GM18951 (cell line): Measurements from ENCODE around the gene HTR6.
"Not testable (repeated sequence)": the region's sequence is repeated elsewhere in the genome, so short reads cannot be mapped to it uniquely, and the experiment has no call there.

Source experiments
- POLR2A ChIP-seq: IDR thresholded peaks from 4 replicates; pipeline ENCODE4 v1.6.1; 2011; ENCODE audit warnings: mild to moderate bottlenecking; ENCODE audit not compliant: insufficient read length, insufficient read depth; ENCODE audit errors: extremely low read depth
- in situ Hi-C: fragments of 300-500 bp; cut with MboI; formaldehyde crosslinking; loops from one replicate; pipeline ENCODE4 v1.12.0; 2022; ENCODE audit warnings: low sequenced_read_pairs, mixed read lengths, inconsistent platforms; ENCODE audit not compliant: unreplicated experiment

The HTR6 gene

GRCh38 chr1:19630720-19631395 is 33.8 kb upstream of the HTR6 start:
- no peak for TF ChIP-seq POLR2A
- in situ Hi-C loops = no loop called here

- TF ChIP-seq POLR2A = no peak
- in situ Hi-C loops = no loop called here
Observed at GRCh38 chr1:19632211-19632610, 32.5 kb upstream of the HTR6 start.

GRCh38 chr1:19633106-19633505 is 31.6 kb upstream of the HTR6 start:
- in situ Hi-C loops = no loop called here
- TF ChIP-seq POLR2A = no peak

GRCh38 chr1:19635064-19635463 is 29.6 kb upstream of the HTR6 start:
- in situ Hi-C loops = not testable (repeated sequence)

- in situ Hi-C loops = no loop called here
- no peak for TF ChIP-seq POLR2A
Observed at GRCh38 chr1:19635646-19636045, 29.0 kb upstream of the HTR6 start.

DNA sequence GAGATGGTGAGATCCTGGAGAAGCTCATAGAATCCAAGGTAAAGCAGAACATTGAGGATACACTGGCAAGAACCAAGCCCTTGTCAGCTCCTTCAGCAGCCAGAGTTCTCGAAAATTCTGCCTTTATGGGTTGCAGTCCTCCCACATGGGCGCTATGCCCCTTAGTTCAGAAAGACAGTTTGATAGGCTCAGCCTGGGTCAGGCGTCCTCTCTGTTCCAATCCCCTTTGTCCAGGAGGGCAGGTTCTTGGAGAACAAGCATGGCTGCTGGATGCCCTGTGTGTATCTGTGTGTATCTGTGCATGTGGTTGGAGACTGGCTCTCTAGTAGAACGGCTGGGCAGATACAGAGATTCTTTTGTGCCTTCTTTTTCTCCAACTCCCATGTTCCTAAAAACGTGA is 28.6 kb upstream of the HTR6 start:
- TF ChIP-seq POLR2A = no peak
- in situ Hi-C loops = no loop called here

DNA sequence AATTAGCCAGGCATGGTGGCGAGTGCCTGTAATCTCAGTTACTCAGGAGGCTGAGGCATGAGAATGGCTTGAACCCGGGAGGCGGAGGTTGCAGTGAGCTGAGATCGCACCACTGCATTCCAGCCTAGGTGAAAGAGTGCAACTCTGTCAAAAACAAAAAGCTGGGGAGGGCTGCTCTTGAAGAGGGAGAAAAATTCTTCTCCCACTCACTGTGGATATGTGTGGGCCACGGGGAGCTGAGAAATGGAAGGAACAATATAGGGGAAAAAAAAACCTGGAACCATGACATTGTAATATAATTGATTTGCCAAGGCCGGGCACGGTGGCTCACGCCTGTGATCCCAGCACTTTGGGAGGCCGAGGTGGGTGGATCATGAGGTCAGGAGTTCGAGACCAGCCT is 27.9 kb upstream of the HTR6 start:
- in situ Hi-C loops = not testable (repeated sequence)

GRCh38 chr1:19637606-19638005 is 27.1 kb upstream of the HTR6 start:
- in situ Hi-C loops = no loop called here
- TF ChIP-seq POLR2A = no peak

GRCh38 chr1:19639228-19639627 is 25.4 kb upstream of the HTR6 start:
- in situ Hi-C loops = not testable (repeated sequence)

DNA sequence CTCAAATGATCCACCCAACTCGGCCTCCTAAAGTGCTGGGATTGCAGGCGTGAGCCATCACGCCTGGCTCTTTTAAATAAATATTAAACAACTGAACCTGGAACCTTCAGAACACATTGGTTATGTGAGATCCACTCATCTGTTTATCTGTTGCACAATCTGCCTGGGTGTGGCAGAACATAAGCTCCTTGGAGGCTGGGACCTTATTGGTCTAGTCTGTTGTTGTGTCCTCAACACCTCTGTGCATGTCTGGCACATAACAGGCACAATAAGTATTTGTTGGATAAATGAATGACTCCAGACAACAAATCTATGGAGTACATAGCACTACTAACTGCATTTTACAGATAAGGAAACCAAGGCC is 24.7 kb upstream of the HTR6 start:
- in situ Hi-C loops = no loop called here
- TF ChIP-seq POLR2A = no peak

- in situ Hi-C loops = no loop called here
Observed at GRCh38 chr1:19640363-19641316, 24.0 kb upstream of the HTR6 start.

DNA sequence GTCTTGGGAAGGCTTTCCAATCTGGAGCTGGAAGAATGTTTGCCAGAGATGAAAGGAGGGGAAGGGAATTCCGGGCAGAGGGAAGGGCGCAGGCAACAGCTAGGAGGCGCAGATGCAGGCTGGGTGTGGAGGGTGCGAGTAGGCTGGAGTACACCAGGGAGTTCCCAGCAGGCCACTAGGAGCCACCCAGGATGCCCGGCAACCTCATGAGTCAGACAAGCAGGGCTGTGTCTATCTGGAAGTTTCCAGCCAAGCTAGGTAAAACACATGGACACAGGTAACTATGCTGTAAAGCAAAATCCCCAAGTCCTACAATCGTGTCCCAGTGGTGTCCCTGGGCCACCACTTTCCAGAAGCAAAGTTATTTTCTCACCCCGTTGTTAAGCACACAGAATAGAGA is 21.6 kb upstream of the HTR6 start:
- in situ Hi-C loops = no loop called here
- TF ChIP-seq POLR2A = no peak

More at GRCh38 chr1:19640363-19641316, 24.0 kb upstream of the HTR6 start:
- no peak for TF ChIP-seq POLR2A

DNA sequence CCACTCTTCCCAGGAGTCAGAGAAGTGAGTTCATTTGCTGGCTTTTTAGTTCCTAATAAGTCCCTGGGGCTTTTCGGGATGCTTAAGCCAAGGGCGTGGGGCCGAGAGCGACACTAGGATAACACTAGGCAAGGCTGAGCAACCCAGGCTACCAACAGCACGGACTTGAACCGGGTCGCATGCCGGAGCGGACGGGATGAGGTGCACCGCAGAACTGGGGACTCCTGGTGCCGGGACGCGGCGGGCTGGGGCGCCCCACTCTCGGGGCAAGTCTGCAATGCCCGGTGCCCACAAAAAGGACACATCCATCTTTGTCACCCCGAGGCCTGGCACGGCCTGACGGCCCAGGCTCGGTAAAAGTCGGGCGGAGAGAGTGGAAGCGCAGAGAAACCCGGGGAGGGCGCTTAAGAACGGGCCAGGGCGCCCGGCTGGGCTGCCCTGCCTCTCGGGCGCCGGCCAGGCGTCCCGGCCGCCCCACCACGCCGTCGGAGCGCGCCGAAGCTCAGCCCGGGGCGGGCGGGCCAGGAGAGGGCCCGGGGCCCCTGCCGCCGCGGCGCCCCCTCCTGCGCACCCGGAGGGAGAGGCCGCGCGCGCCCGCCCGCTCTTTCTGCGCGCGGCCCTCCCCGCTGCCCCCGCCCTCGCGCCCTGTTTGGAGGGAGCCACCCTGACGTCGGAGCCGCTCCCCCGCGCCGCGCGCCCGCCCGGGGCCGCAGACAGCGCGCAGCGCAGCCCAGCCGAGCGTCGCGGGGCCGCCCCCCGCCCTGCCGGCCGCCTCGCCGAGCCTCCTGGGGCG is 20.9 kb upstream of the HTR6 start, which contains the start of gene NBL1:
Gene NBL1, plus strand, starts transcription at position 710 of the 793 bp plus-strand sequence. CDS start 10,720 bp downstream, outside the sequence.
- in situ Hi-C loops = no loop called here
- TF ChIP-seq POLR2A = no peak

DNA sequence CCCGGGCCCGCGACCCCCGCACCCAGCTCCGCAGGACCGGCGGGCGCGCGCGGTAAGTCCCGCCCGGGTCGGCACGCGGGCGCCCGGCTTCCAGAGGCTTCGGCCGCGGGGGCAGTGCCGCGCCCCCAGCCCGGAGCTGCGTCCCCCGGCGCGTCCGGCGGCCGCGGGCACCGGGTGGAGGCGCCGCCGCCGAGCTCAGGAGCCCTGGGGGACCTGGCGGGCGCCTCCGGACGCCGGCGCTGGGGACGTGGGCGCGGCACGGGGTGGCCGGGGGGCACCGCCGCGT is 20.3 kb upstream of the HTR6 start:
- in situ Hi-C loops = no loop called here
- no peak for TF ChIP-seq POLR2A
